ENCODE measurements around the gene TTLL9.

TTLL9 gene

DNA sequence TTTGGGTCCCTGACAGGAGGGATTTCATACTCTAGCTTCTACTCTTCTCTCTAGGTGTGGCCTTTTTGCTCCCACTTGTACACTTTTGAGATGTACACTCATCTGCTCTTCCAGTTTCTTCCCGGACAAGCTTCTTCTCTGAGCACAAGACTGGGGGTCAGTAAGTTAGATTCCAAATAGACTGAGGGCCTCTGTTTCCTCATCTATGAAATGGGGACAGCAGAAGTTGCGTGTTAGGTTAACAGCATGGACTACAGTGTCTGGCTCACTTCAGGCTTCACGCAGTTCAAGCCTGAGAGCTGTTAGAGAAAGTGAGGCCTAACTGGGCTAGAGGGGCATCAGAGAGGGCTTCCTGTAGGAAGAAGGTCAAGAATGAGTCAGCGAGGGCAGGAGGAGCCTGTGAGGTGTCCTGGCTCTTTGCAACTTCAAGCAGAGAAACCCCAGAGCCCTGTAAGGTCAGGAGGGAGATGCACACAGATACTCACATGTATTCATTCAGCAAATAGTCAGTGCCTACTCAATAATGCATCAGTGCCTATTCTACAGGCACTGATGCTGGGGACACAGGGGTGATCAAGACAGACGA lies 118.1 kb downstream of the TTLL9 start:
- no peak for DNase-seq

DNA sequence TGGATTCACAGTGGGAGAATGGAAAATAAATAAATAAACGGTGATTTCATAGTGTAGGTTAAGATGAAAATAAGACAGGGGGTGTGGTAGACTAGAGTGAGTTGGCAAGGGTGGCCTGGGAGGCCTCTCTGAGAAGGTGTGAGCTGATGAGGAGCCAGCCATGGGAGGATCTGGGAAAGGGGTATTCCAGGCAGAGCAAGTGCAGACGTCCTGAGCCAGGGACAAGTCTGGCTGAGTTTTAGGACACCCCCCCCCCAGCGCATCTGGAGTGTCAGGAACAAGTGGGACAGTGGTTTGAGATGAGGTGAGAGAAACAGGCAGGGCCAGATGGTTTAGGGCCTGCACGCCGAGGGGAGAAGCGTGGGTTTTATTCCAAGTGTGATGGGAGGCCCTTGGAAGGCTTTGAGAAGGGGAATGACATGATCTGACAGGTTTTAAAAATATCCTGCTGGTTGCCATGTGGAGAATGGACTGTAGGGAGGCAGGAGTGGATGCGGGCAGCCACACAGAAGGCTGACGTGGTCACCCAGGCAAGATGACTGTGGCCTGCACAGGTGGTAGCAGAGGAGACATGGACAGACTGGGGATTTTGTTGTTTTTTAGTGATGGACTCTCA lies 118.7 kb downstream of the TTLL9 start:
- no peak for DNase-seq

- no peak for DNase-seq
These were observed 120.4 kb downstream of the TTLL9 start for GRCh38 chr20:31990641-31991338.

DNA sequence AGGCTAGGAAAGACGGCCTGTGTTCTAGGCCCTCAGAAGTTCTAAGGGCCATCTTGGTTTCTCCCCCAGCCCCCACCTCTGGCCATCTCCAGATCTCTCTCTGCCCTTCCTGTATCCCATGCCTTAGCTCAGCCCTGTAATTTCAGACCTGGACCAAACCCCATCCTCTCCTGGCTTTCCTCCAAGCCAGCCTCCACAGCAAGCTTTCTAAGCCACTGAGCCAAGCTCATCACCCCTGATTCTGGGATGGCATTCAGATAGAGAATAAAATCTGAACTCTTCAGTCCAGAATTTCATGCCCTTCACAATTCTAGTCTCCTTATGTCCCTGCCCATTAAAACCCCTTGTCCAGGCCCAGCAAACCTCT lies 120.9 kb downstream of the TTLL9 start:
- no peak for DNase-seq

- no peak for DNase-seq
These were observed 121.7 kb downstream of the TTLL9 start for GRCh38 chr20:31992086-31992485.

Measured in DMS53 (cell line).